Inferior parietal cortex (tissue), 1 donor: ENCODE measurements around the gene PCID2.
A peak's percentile ranks its signal among the peaks of the same experiment; 100 is the strongest.

Source experiments
- DNase-seq: peaks from one replicate; pipeline ENCODE4 v3.0.0-alpha.2; 2016; ENCODE audit errors: extremely low spot score

Gene PCID2

GRCh38 chr13:113219256-113219940 lies 10.9 kb upstream of the PCID2 start:
- DNase-seq: no peak

GRCh38 chr13:113218586-113218985 lies 10.1 kb upstream of the PCID2 start:
- no peak for DNase-seq

GRCh38 chr13:113216254-113217048 lies 8.0 kb upstream of the PCID2 start:
- DNase-seq: no peak

GRCh38 chr13:113211774-113212173 lies 3.3 kb upstream of the PCID2 start:
- DNase-seq: no peak

GRCh38 chr13:113210833-113211232 lies 2.4 kb upstream of the PCID2 start:
- DNase-seq: no peak

- DNase-seq: no peak
These were observed 1.4 kb upstream of the PCID2 start for GRCh38 chr13:113209759-113210421.

GRCh38 chr13:113209336-113209758 lies 878 bp upstream of the PCID2 start, which contains the start of gene CUL4A:
Gene CUL4A (plus strand): TSS chr13:113209613. CDS start chr13:113209628, 15 bp downstream.
- DNase-seq: peak; percentile 44

GRCh38 chr13:113207890-113208420 lies 514 bp downstream of the PCID2 start:
- DNase-seq: no peak

- DNase-seq: no peak
These were observed 1.0 kb downstream of the PCID2 start for GRCh38 chr13:113207460-113207859.

GRCh38 chr13:113205428-113205931 lies 3.0 kb downstream of the PCID2 start:
- DNase-seq: no peak

- DNase-seq: no peak
These were observed 4.1 kb downstream of the PCID2 start for GRCh38 chr13:113204378-113204734.

GRCh38 chr13:113203507-113204377 lies 4.7 kb downstream of the PCID2 start:
- no peak for DNase-seq

GRCh38 chr13:113202912-113203311 lies 5.6 kb downstream of the PCID2 start:
- no peak for DNase-seq

- no peak for DNase-seq
These were observed 6.7 kb downstream of the PCID2 start for GRCh38 chr13:113201815-113202214.

GRCh38 chr13:113196970-113197737 lies 11.3 kb downstream of the PCID2 start:
- DNase-seq: no peak

GRCh38 chr13:113195360-113195759 lies 13.1 kb downstream of the PCID2 start:
- DNase-seq: no peak

- DNase-seq: no peak
These were observed 15.6 kb downstream of the PCID2 start for GRCh38 chr13:113192902-113193301.

- no peak for DNase-seq
These were observed 16.2 kb downstream of the PCID2 start for GRCh38 chr13:113192279-113192678.

GRCh38 chr13:113190181-113190580 lies 18.3 kb downstream of the PCID2 start:
- peak; percentile 40 for DNase-seq

GRCh38 chr13:113187883-113188665 lies 20.4 kb downstream of the PCID2 start:
- no peak for DNase-seq
